A549 treated with AZD9567 at 1 μM for 4 hours (cell line): ENCODE data around the gene EVC. TPM values are rescaled to one million over a fixed set of nuclear protein-coding genes. Genes with fewer than 3 reads are reported as not detected.

ENCODE experiments used
- total RNA-seq: library from RNA; stranded (reverse); fragments of 200-300 nt; extraction: Qiagen RNA extraction; gene quantifications from 5 replicates; pipeline ENCODE4 v1.2.3, GENCODE V29; 2022; ENCODE audit not compliant: insufficient read depth

Gene EVC
- total RNA-seq, result 8.3 to 12.0 TPM (median 11.2 TPM) in 5 replicates

GRCh38 chr4:5710961-5711478 lies at the start of gene EVC:
EVC (plus strand) TSS chr4:5711201; CDS start chr4:5711381, 180 bp downstream.

GRCh38 chr4:5708449-5709206 lies 2.4 kb upstream of the EVC start, which contains the start of gene EVC2:
EVC2 (minus strand) TSS chr4:5708559; CDS start chr4:5708513, 46 bp downstream.

Other genes with a start within 250 kb of the EVC start
- 1.0 to 1.9 TPM (median 1.7 TPM) in 5 replicates for gene EVC2, start 2.6 kb upstream of the EVC start, total RNA-seq
- gene CRMP1, start 181.9 kb downstream of the EVC start, total RNA-seq, result 3.1 to 4.5 TPM (median 3.3 TPM) in 5 replicates